Suppressor macrophage (primary cell): ENCODE results near the gene TMEM217.
"Not testable (repeated sequence)": the region's sequence is repeated elsewhere in the genome, so short reads cannot be mapped to it uniquely, and the experiment has no call there.

Source experiments
- DNase-seq, 4 experiments: peaks; one replicate each; pipeline ENCODE4 v3.0.0-alpha.2; 2020 to 2022

The TMEM217 gene

GRCh38 chr6:37209461-37210205, 48.3 kb downstream of the TMEM217 start:
- no peak for DNase-seq

DNA sequence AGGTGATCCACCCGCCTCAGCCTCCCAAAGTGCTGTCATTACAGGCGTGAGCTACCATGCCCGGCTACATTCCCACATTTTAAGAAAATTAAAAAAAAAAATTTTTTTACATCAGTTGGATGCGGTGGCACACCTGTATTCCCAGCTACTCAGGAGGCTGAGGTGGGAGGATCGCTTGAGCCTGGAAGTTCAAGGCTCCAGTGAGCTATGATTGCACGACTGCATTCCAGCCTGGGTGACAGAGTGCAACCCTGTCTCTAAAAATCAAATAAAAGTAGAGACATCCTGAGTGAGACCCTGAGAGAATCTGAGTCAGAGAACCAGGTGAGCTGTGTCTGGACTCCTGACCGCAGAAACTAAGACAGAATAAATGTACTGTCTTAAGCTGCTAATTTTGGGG, 49.2 kb downstream of the TMEM217 start:
- DNase-seq: no peak

GRCh38 chr6:37207903-37208456, 50.0 kb downstream of the TMEM217 start:
- peak; percentile 88 to 92 (median 90) for DNase-seq

- DNase-seq: no peak
These were observed 51.3 kb downstream of the TMEM217 start for GRCh38 chr6:37206622-37207021.

DNA sequence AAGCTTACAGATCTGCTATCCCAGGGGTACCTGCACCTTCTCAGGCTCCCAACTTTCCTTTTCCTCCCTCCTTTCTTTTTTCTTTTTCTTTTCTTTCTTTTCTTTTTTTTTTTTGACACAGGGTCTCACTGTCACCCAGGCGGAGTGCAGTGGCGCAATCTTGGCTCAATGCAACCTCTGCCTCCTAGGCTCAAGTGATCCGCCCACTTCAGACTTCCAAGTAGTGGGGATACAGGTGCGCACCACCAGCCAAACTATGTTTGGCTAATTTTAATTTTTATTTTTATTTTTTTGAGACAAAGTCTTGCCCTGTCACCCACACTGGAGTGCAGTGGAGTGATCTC, 52.0 kb downstream of the TMEM217 start:
- peak in 1 of 4 experiments; percentile 48 for DNase-seq

DNA sequence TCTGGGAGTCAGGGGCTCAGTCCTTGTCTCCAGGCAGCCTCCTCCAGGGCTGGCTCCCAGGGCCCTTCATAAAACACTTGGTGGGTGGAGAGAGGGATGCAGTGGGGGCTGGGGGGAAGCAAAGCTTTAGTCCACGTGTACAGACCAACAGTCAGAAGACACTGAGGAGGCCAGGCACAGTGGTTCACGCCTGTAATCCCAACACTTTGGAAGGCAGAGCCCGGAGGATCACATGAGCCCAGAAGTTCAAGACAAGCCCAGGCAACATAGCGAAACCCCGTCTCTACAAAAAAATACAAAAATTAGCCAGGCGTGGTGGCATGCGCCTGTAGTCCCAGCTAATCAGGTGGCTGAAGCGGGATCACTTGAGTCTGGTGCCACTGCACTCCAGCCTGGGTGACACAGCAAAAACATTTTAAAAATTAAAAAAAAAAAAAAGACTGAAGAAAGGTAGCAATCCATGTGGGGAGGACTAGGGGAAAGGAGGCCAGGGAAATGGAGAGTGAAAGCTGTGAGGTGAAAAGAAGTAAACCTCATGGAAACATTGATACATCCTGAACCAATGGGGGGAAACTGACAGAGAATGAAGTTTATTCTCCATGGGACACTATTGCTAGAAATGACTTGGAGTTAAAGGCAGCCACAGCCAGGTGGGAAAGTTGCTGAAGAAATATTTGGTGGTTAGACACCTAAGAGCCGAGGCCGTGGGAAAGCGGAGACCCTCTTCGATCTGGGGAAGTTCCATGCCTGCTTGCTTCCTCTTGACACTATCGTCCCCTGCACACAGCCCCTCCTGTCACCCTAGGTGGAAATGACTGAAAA, 52.6 kb downstream of the TMEM217 start:
- DNase-seq: no peak

DNA sequence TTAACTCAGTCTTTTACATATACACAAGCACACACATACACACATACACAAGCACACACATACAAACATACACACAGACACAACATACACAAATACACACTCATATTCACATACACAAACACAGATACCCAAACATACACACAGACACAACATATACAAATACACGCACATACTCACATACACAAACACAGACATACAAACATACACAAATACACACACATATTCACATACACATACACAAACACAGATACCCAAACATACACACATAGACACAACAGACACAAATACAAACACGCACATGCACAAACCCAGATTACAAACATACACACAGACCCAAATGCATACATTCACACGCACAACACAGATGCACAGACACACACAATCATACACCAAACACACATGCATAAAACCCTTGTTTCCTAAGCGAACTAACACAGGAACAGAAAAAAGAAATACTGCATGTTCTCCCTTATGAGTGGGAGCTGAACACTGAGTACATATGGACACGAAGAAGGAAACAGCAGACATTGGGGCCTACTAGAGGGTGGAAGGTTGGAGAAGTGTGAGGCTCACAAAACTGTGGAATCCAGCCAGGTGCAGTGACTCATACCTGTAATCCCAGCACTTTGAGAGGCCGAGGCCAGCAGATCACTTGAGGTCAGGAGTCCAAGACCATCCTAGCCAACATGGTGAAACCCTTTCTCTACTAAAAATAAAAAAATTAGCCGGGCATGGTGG, 53.8 kb downstream of the TMEM217 start:
- no peak for DNase-seq

- DNase-seq: no peak
These were observed 55.0 kb downstream of the TMEM217 start for GRCh38 chr6:37202788-37203491.

DNA sequence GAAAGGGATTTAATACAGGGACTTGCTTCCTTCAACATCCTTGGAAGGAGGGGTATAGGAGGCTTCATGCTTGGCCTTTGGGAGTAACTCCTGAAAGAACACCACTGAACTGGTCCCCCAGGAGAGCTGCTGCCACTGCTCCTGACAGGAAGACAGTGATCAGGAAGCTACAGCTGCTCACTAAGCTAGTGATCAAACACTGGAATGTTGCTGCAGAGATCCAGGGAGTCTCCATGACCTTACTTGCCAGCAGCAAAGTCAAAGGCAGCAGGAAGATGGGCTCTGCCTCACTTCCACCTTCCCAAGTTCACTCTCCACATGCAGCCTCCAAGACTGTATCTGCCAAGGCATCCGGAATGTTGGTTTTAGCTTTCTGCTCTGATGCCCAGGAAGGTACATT, 56.2 kb downstream of the TMEM217 start:
- DNase-seq: no peak

DNA sequence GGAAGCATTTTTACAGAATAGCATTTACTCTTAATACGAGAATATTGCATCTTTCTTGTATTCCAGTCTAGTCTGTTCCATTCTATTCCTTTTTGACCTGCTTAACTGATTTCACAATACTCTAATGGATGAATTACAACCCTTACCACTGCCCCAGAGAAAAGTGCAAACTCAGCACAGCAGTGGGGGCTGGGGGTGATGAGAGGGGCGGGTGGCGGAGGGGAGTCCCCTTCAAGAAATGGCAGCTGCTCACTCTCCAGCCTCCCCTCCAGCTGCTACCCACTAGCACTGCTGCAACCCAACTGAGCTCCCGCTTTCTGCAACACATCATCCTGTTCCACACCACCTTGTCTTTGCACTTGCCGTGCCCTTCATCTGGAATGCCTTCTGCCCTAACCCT, 57.9 kb downstream of the TMEM217 start:
- no peak for DNase-seq

- not testable (repeated sequence) for DNase-seq
These were observed 61.5 kb downstream of the TMEM217 start for GRCh38 chr6:37196451-37196850.

GRCh38 chr6:37194886-37195285, 63.1 kb downstream of the TMEM217 start:
- peak in 1 of 4 experiments; percentile 28 for DNase-seq

GRCh38 chr6:37192666-37193065, 65.3 kb downstream of the TMEM217 start:
- DNase-seq: no peak

- DNase-seq: peak in 2 of 4 experiments; percentile 37 to 40
These were observed 67.8 kb downstream of the TMEM217 start for GRCh38 chr6:37190159-37190535.

- peak in 1 of 4 experiments; percentile 40 for DNase-seq
These were observed 68.9 kb downstream of the TMEM217 start for GRCh38 chr6:37188962-37189510.

- peak; percentile 59 to 82 (median 73) for DNase-seq
These were observed 70.5 kb downstream of the TMEM217 start for GRCh38 chr6:37187321-37188022.

DNA sequence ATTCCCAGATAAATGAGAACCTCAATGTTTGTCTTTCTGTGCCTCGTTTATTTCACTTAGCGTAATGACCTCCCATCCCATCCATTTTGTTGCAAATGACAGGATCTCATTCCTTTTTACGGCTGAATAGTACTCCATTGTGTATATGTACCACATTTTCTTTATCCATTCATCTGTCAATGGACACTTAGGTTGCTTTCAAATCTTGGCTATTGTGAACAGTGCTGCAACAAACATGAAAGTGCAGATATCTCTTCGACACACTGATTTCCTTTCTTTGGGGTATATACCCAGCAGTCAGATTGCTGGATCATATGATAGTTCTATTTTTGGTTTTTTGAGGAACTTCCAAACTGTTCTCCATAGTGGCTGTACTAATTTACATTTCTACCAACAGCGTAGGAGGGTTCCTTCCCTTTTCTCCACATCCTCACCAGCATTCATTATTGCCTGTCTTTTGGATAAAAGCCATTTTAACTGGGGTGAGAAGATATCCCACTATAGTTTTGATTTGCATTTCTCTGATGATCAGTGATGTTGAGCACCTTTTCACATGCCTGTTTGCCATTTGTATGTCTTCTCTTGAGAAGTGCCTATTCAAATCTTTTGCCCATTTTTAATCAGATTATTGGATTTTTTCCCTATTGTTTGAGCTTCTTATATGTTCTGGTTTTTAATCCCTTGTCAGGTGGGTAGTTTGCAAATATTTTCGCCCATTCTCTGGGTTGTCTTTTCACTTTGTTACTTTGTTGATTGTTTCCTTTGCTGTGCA, 71.8 kb downstream of the TMEM217 start:
- DNase-seq: peak; percentile 47 to 90 (median 69)

- DNase-seq: peak; percentile 78 to 92 (median 88)
These were observed 75.0 kb downstream of the TMEM217 start for GRCh38 chr6:37182736-37183590.

GRCh38 chr6:37180610-37181009, 77.3 kb downstream of the TMEM217 start:
- not testable (repeated sequence) for DNase-seq
